ENCODE data around the gene CDH13. TPM values are rescaled to one million over a fixed set of nuclear protein-coding genes. Genes with fewer than 3 reads are reported as not detected.

The CDH13 gene
- total RNA-seq, 1 experiment from 2014 or later, result 66.0 TPM

GRCh38 chr16:83219285-83219684 lies 592.5 kb downstream of the CDH13 start:
- DNase-seq (ENCODE audit: low read depth), result no peak

DNA sequence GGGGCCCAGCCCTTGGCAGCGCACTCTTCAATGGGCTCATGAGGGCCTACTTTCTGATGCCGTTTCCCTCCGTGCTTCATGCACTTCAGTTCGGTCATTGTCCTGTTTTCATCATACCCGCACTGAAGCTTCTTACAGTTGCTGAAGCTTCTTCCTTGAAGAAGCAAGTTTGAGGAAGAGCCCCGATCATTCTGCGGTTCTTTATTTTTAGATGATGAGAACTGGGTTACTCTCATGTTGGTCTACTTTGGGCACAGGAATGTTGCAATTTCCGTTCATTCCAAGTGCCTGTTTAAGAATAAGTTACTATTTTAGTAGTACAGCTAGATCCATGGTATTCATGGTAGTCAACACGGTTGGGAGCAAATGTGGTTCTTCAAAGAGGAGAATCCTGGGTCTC lies 593.3 kb downstream of the CDH13 start:
- DNase-seq (ENCODE audit: low read depth), result no peak

DNA sequence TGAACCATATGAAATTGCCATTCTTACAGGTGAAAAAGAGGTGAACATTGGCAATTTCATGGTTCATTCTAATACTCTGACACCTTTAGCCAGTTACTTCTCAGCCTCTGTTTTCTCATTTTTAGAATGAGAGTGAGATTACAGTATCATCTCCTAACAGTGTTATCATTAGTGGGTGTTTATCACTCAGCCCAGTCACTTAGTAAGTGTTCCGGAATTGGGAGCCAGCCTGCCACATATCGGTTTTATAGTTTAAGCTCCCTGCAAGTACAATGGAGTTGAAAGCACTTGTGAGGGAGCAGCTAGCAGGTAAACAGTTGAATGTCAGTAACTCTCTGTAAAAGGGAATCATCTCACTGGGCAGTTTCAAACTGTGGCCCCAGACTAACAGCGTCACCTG lies 597.9 kb downstream of the CDH13 start:
- no peak for DNase-seq (ENCODE audit: low read depth)

DNA sequence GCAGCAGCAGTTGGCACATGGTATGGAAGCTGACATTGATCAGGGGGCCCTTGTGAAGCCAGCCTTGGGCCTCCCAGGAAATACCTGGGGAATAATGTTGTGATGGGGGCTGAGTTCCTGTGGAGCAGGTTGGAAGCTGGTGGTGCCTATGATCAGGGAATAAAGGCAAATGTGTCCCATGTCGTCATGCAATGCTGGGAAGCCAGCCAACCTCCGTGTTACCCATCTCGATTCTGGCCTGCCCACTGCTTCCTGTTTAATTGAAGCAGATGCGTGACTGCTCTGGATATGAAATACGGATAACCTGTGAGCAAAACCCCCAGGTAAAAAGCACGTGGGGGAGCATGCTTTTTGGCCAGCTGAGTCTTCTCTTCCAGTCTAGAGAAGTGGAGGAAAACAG lies 600.6 kb downstream of the CDH13 start:
- DNase-seq (ENCODE audit: low read depth), result no peak

DNA sequence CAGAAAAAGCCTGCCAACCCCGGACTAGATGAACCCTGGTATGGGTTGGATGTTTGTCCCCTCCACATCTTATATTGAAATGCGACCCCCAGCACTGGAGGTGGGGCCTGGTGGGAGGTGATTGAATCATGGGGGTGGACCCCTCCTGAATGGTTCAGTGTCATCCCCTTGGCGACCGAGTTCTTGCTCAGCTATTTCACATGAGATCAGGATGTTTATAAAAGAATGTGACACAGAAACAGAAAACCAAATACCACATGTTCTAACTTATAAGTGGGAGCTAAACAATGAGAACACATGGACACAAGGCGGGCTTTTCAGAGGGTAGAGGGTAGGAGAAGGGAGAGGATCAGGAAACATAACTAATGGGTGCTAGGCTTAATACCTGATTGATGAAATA lies 605.0 kb downstream of the CDH13 start:
- no peak for DNase-seq (ENCODE audit: low read depth)

DNA sequence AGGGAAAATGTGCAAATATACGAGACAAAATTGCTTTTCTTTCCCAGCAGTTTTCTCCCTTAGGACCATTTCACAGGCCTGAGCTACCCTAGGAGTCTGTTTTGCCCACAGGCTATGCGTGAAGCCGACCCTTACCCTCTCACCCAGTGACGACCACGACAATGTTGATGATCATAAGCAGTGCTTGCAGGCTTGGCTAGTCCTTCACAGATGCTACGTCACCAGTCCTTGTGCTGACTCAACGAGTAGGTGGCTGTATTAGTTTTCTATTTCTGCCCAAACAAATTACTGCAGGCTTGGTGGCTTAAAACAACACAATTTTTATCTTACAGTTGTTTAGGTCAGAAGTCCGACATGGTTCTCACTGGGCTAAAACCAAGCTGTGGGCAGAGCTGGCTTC lies 606.4 kb downstream of the CDH13 start:
- no peak for DNase-seq (ENCODE audit: low read depth)

- DNase-seq (ENCODE audit: low read depth), result no peak
Measured at GRCh38 chr16:83238949-83239691, 612.4 kb downstream of the CDH13 start.

DNA sequence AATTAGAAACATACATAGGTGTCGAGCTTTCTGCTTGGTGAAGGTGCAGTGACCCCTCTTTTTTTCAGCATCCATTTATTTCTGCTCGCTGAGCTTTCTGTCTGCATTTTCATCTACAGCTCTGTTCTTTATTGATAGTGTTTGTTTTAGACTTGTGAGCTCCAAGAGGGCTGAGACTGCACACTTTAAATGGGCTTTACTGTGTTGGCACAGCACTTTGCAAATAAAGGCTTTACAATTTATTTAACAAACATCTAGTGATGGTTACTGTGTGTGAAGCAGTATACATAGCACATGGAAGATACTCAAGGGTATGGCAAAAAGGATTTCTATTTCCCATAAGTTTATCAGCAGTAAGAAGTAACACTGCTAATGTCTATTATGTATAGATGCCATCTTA lies 617.3 kb downstream of the CDH13 start:
- no peak for DNase-seq (ENCODE audit: low read depth)

GRCh38 chr16:83245061-83245460 lies 618.3 kb downstream of the CDH13 start:
- DNase-seq (ENCODE audit: low read depth), result peak; percentile 5

- DNase-seq (ENCODE audit: low read depth), result no peak
Measured at GRCh38 chr16:83247767-83248372, 621.1 kb downstream of the CDH13 start.

DNA sequence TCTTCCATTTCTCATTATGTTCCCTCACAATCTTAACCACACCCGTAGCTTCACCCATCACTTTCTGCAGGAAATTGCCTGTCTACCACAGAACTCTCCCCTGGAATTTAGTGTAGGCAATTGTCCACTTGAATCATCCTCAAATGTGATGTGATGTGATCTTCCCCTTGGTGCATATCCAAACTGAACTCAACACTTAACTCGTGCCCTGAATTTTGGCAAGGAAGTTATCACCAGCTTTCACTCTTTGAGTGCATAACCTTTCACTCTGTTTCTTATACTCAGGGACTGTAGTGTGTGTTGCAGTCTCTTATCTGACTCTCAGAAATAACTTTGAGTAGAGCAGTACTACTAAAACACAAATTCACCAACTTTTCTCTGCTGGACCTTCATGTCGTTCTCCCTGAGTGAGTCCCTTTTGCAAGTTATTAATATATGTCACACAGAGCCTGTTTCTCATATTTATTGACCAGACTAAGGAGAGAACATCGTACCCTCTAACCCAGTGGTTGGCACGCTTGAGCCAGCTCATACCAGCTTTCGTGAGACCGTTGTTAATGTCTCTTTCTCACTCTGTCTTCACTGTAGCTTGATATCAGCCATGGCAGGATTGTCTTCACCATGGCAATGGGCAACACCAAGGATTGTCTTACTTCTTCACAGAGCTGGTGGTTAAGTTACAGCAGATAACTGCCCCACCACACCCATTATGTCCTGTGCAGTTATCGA lies 622.1 kb downstream of the CDH13 start:
- DNase-seq (ENCODE audit: low read depth), result no peak

DNA sequence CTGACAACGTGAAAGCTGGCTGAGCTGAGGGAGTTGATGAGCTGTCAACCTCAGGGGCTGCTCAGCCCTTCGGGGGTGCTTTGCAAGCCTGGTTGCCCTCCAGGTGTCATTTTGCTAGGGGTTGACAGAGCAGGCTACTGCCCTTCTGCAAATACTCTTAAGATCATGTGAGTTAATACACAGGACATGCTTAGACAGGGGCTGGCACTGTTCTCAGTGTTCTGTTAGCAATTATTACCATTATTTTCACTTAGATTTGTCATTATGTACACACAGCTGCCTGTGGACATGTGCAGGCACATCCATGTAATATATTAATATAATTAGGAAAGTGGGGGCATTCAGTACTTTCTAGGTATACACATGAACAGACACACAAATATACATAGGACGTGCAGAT lies 626.8 kb downstream of the CDH13 start:
- no peak for DNase-seq (ENCODE audit: low read depth)

- no peak for DNase-seq (ENCODE audit: low read depth)
Measured at GRCh38 chr16:83258366-83258928, 631.7 kb downstream of the CDH13 start.

- no peak for DNase-seq (ENCODE audit: low read depth)
Measured at GRCh38 chr16:83266848-83267553, 640.2 kb downstream of the CDH13 start.

- no peak for DNase-seq (ENCODE audit: low read depth)
Measured at GRCh38 chr16:83268169-83268568, 641.4 kb downstream of the CDH13 start.

- no peak for DNase-seq (ENCODE audit: low read depth)
Measured at GRCh38 chr16:83269048-83269447, 642.3 kb downstream of the CDH13 start.

DNA sequence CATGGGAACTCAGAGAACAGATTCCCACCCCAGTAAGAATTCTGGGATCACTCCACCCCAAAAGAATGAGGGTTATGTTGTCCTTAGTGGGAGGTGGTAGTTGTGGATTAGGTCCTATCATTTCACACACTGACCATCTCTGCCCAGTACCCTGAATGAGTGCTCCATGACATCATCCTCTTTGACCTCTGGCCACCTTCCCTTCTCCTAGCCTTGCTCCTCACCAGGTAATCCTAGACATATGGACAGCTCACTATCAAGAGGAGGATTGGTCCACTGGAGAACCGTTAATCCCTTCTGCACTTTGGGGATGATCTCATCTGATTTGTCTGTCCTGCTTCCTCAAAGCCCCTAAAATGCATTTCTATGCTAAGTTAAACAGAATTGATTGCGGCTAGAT lies 642.8 kb downstream of the CDH13 start:
- no peak for DNase-seq (ENCODE audit: low read depth)

- no peak for DNase-seq (ENCODE audit: low read depth)
Measured at GRCh38 chr16:83270061-83270460, 643.3 kb downstream of the CDH13 start.

DNA sequence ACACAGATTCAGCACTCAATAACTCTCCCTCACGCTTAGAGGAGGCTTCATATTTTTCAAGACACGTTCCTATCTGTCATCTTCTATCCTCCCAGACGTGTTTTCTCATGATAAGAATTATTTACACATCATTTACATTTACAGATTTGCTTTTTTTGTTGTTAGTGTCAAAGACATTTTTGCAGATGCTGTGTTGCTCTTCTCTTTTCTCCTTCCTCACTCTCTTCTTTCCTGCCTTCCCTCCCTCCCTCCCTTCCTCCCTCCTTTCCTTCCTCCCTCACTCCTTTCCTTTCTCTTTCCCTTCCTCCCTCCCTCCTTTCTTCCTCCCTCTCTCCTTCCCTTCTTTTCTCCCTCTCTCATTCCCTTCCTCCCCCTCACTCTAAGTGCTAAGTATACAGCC lies 643.9 kb downstream of the CDH13 start:
- no peak for DNase-seq (ENCODE audit: low read depth)

DNA sequence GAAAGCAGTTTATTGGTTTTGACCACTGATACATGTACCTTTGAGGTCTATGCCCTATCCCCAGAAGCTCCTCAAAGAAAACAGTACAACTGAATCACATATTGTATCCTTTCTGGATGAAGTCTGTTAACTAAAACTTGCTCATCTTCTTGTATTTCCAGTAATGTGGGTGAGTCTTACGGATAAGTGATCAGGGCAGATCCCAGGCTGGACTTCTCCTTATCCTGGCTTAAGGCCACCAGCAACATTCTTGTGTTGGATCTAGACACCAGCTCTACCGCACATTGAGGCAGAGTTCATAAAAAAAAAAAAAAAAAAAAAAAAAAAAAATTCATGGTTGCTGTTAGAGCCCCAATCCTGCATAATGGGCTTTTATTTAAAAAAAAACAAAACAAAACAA lies 644.4 kb downstream of the CDH13 start:
- DNase-seq (ENCODE audit: low read depth), result no peak

GRCh38 chr16:83271970-83272575 lies 645.3 kb downstream of the CDH13 start:
- no peak for DNase-seq (ENCODE audit: low read depth)

Data from HT1080 (cell line).